ENCODE measurements around the gene UHRF1.
"Not testable (repeated sequence)": the region's sequence is repeated elsewhere in the genome, so short reads cannot be mapped to it uniquely, and the experiment has no call there.

UHRF1 gene

GRCh38 chr19:4900879-4901278, 8.4 kb upstream of the UHRF1 start:
- DNase-seq (ENCODE audit: low read depth), result not testable (repeated sequence)

- no peak for DNase-seq (ENCODE audit: low read depth)
Measured at GRCh38 chr19:4902796-4903195, 6.5 kb upstream of the UHRF1 start, which contains the start of gene ARRDC5. TSS of gene ARRDC5 (minus strand) at chr19:4902896. CDS start at chr19:4902825, 71 bp downstream.

GRCh38 chr19:4904481-4904880, 4.8 kb upstream of the UHRF1 start:
- no peak for DNase-seq (ENCODE audit: low read depth)

- no peak for DNase-seq (ENCODE audit: low read depth)
Measured at GRCh38 chr19:4906963-4907362, 2.3 kb upstream of the UHRF1 start.

GRCh38 chr19:4908360-4908759, 941 bp upstream of the UHRF1 start:
- no peak for DNase-seq (ENCODE audit: low read depth)

- no peak for DNase-seq (ENCODE audit: low read depth)
Measured at GRCh38 chr19:4908781-4909155, 533 bp upstream of the UHRF1 start.

- DNase-seq (ENCODE audit: low read depth), result peak; percentile 91
Measured at GRCh38 chr19:4909897-4910593, 744 bp downstream of the UHRF1 start.

GRCh38 chr19:4910594-4911281, 1.4 kb downstream of the UHRF1 start:
- no peak for DNase-seq (ENCODE audit: low read depth)

GRCh38 chr19:4911314-4911713, 2.0 kb downstream of the UHRF1 start:
- DNase-seq (ENCODE audit: low read depth), result no peak

- DNase-seq (ENCODE audit: low read depth), result peak; percentile 61
Measured at GRCh38 chr19:4911786-4912672, 2.7 kb downstream of the UHRF1 start.

- no peak for DNase-seq (ENCODE audit: low read depth)
Measured at GRCh38 chr19:4913996-4914735, 4.9 kb downstream of the UHRF1 start.

- peak; percentile 68 for DNase-seq (ENCODE audit: low read depth)
Measured at GRCh38 chr19:4914736-4915501, 5.6 kb downstream of the UHRF1 start.

GRCh38 chr19:4916292-4917082, 7.2 kb downstream of the UHRF1 start:
- no peak for DNase-seq (ENCODE audit: low read depth)

- no peak for DNase-seq (ENCODE audit: low read depth)
Measured at GRCh38 chr19:4922530-4923275, 13.4 kb downstream of the UHRF1 start.

GRCh38 chr19:4923276-4923747, 14.0 kb downstream of the UHRF1 start:
- no peak for DNase-seq (ENCODE audit: low read depth)

GRCh38 chr19:4929186-4929585, 19.9 kb downstream of the UHRF1 start:
- no peak for DNase-seq (ENCODE audit: low read depth)

GRCh38 chr19:4930664-4931063, 21.4 kb downstream of the UHRF1 start:
- no peak for DNase-seq (ENCODE audit: low read depth)

GRCh38 chr19:4932711-4933110, 23.4 kb downstream of the UHRF1 start:
- DNase-seq (ENCODE audit: low read depth), result no peak

GRCh38 chr19:4933528-4933927, 24.2 kb downstream of the UHRF1 start:
- DNase-seq (ENCODE audit: low read depth), result no peak

All from T follicular helper cell (primary cell).